ENCODE results near the gene MLANA. TPM values are rescaled to one million over a fixed set of nuclear protein-coding genes. Genes with fewer than 3 reads are reported as not detected.

MLANA gene
- total and polyA plus RNA-seq, 4 donors = 0.05 to 0.29 (median 0.16) TPM

DNA sequence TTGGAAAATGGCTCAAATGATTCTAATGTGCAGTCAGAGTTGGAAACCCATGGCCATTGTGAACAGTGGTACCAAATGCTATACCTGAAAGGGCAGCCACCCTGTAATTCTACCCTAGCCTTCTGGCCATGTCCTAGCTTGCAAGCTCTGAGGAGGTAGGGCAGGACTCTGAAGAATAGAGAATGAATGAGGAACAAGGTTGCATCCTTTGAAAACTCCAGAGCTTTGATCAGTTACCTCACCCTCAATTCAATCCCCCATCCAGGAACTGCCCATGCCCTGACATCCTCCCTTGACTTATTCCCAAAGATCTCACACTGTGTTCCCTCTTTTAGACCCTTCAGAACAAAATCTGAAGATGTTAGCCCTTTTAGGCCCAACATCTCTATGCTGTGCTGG is 40.0 kb upstream of the MLANA start:
- DNase-seq (ENCODE audit: low spot score) = no peak
- TF ChIP-seq GABPA (IDR thresholded peaks at IDR 0.05 in 1 of 2, conservative IDR thresholded peaks at IDR 0.05 in 1 of 2) (no peak), MAX (IDR thresholded peaks at IDR 0.05) (no peak), FOXA2 (IDR thresholded peaks at IDR 0.05) (no peak), ZBTB33 (IDR thresholded peaks at IDR 0.05) (no peak), RXRA (IDR thresholded peaks at IDR 0.05) (no peak), FOXA1 (IDR thresholded peaks at IDR 0.05) (no peak), TAF1 (conservative IDR thresholded peaks at IDR 0.05) (no peak), HNF4G (IDR thresholded peaks at IDR 0.05) (no peak), EGR1 (IDR thresholded peaks at IDR 0.05; ENCODE audit: low read depth in 2 of 2) (no peak), SP1 (IDR thresholded peaks at IDR 0.05) (no peak), JUND (IDR thresholded peaks at IDR 0.05) (no peak), RAD21 (IDR thresholded peaks at IDR 0.05) (no peak), YY1 (IDR thresholded peaks at IDR 0.05) (no peak), NR2F2 (IDR thresholded peaks at IDR 0.05) (no peak)
- TF ChIP-seq, protein P1, sequence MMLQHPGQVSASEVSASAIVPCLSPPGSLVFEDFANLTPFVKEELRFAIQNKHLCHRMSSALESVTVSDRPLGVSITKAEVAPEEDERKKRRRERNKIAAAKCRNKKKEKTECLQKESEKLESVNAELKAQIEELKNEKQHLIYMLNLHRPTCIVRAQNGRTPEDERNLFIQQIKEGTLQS (IDR thresholded peaks at IDR 0.05) = no peak
- TF ChIP-seq, protein P2, sequence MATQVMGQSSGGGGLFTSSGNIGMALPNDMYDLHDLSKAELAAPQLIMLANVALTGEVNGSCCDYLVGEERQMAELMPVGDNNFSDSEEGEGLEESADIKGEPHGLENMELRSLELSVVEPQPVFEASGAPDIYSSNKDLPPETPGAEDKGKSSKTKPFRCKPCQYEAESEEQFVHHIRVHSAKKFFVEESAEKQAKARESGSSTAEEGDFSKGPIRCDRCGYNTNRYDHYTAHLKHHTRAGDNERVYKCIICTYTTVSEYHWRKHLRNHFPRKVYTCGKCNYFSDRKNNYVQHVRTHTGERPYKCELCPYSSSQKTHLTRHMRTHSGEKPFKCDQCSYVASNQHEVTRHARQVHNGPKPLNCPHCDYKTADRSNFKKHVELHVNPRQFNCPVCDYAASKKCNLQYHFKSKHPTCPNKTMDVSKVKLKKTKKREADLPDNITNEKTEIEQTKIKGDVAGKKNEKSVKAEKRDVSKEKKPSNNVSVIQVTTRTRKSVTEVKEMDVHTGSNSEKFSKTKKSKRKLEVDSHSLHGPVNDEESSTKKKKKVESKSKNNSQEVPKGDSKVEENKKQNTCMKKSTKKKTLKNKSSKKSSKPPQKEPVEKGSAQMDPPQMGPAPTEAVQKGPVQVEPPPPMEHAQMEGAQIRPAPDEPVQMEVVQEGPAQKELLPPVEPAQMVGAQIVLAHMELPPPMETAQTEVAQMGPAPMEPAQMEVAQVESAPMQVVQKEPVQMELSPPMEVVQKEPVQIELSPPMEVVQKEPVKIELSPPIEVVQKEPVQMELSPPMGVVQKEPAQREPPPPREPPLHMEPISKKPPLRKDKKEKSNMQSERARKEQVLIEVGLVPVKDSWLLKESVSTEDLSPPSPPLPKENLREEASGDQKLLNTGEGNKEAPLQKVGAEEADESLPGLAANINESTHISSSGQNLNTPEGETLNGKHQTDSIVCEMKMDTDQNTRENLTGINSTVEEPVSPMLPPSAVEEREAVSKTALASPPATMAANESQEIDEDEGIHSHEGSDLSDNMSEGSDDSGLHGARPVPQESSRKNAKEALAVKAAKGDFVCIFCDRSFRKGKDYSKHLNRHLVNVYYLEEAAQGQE (IDR thresholded peaks at IDR 0.05) = no peak
- TF ChIP-seq, protein P3, sequence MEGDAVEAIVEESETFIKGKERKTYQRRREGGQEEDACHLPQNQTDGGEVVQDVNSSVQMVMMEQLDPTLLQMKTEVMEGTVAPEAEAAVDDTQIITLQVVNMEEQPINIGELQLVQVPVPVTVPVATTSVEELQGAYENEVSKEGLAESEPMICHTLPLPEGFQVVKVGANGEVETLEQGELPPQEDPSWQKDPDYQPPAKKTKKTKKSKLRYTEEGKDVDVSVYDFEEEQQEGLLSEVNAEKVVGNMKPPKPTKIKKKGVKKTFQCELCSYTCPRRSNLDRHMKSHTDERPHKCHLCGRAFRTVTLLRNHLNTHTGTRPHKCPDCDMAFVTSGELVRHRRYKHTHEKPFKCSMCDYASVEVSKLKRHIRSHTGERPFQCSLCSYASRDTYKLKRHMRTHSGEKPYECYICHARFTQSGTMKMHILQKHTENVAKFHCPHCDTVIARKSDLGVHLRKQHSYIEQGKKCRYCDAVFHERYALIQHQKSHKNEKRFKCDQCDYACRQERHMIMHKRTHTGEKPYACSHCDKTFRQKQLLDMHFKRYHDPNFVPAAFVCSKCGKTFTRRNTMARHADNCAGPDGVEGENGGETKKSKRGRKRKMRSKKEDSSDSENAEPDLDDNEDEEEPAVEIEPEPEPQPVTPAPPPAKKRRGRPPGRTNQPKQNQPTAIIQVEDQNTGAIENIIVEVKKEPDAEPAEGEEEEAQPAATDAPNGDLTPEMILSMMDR (IDR thresholded peaks at IDR 0.05; ENCODE audit: low read depth, low read length, missing input control) = no peak
- Histone ChIP-seq H3K4me1 (ENCODE audit: control insufficient read depth in 4 of 4, insufficient read depth in 4 of 4, low read length in 3 of 4) (no peaks in the 10 kb centered on the region), H3K36me3 (ENCODE audit: control insufficient read depth in 4 of 4, insufficient read depth in 3 of 4, low read depth in 1 of 4, low read length in 3 of 4) (no peaks in the 10 kb centered on the region), H3K9ac (ENCODE audit: low read depth in 1 of 2, low read length in 2 of 2) (no peak overlapping the region), H3K9me3 (ENCODE audit: control insufficient read depth in 4 of 4, low read length in 3 of 4) (no peaks in the 10 kb centered on the region), H3K4me3 (ENCODE audit: low read depth in 1 of 3, low read length in 3 of 3) (no peak overlapping the region), H3K27me3 (ENCODE audit: control insufficient read depth in 4 of 4, insufficient read depth in 4 of 4, low read length in 3 of 4) (no peaks in the 10 kb centered on the region), H3K27ac (ENCODE audit: low read depth in 1 of 2, low read length in 2 of 2) (no peak overlapping the region)

DNA sequence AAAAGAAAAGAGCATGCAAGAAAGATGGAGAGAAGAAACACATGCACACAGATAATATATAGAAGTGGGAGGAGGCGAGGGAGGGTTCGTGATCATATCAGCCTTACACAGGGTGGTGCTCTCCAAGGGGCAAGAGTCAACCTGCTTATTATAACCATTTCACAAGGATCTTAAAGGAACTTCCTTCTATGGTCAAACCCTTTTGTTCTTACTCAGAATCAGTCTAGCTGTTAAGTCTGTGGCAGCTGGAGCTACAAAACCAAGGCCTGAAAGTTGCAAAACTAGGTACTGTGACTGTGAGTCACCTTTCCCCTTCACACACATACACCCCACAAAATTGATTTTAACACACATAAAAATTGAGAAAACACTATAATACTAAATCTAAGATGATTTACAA is 39.2 kb upstream of the MLANA start:
- no peak overlapping the region for H3K27ac ChIP-seq (ENCODE audit: low read depth in 1 of 2, low read length in 2 of 2)
- no peaks in the 10 kb centered on the region for H3K4me1 ChIP-seq (ENCODE audit: control insufficient read depth in 4 of 4, insufficient read depth in 4 of 4, low read length in 3 of 4)
- H3K36me3 ChIP-seq (ENCODE audit: control insufficient read depth in 4 of 4, insufficient read depth in 3 of 4, low read depth in 1 of 4, low read length in 3 of 4) = no peaks in the 10 kb centered on the region
- no peak for DNase-seq (ENCODE audit: low spot score)
- no peak overlapping the region for H3K4me3 ChIP-seq (ENCODE audit: low read depth in 1 of 3, low read length in 3 of 3)
- H3K9ac ChIP-seq (ENCODE audit: low read depth in 1 of 2, low read length in 2 of 2) = no peak overlapping the region
- H3K27me3 ChIP-seq (ENCODE audit: control insufficient read depth in 4 of 4, insufficient read depth in 4 of 4, low read length in 3 of 4) = no peaks in the 10 kb centered on the region
- 82% methylated on average over 2 of the region's 2 CpGs for WGBS
- no peaks in the 10 kb centered on the region for H3K9me3 ChIP-seq (ENCODE audit: control insufficient read depth in 4 of 4, low read length in 3 of 4)
- TF ChIP-seq ZBTB33 (IDR thresholded peaks at IDR 0.05) = no peak
- TF ChIP-seq JUND (IDR thresholded peaks at IDR 0.05) = no peak
- no peak for TF ChIP-seq NR2F2 (IDR thresholded peaks at IDR 0.05)
- TF ChIP-seq, protein P1 (IDR thresholded peaks at IDR 0.05) = no peak
- TF ChIP-seq FOXA1 (IDR thresholded peaks at IDR 0.05) = no peak
- TF ChIP-seq, protein P2 (IDR thresholded peaks at IDR 0.05) = no peak
- TF ChIP-seq TAF1 (conservative IDR thresholded peaks at IDR 0.05) = no peak
- no peak for TF ChIP-seq EGR1 (IDR thresholded peaks at IDR 0.05; ENCODE audit: low read depth in 2 of 2)
- TF ChIP-seq HNF4A (conservative IDR thresholded peaks at IDR 0.05) = no peak
- no peak for TF ChIP-seq RAD21 (IDR thresholded peaks at IDR 0.05)
- TF ChIP-seq HNF4G (IDR thresholded peaks at IDR 0.05) = no peak
- no peak for TF ChIP-seq SP1 (IDR thresholded peaks at IDR 0.05)

Data from liver (tissue), 9 donors.